ENCODE data around the gene MAP3K3. TPM values are rescaled to one million over a fixed set of nuclear protein-coding genes. Genes with fewer than 3 reads are reported as not detected.

MAP3K3 gene
- polyA plus RNA-seq, 2 of the 4 experiments (the other 2 are of a cell fraction) = 10.8 to 11.2 TPM

GRCh38 chr17:63598281-63598680 is 23.9 kb upstream of the MAP3K3 start:
- H3K9me3 ChIP-seq = no peaks in the 10 kb centered on the region
- ATAC-seq = no peak
- no peak overlapping the region for H3K4me2 ChIP-seq
- no peak overlapping the region for H3K4me3 ChIP-seq
- peaks cover 13% of the 10 kb centered on the region for H3K4me1 ChIP-seq
- TF ChIP-seq ZSCAN20 (CRISPR knock-in tag; IDR thresholded peaks at IDR 0.05) = no peak
- TF ChIP-seq, protein P1, sequence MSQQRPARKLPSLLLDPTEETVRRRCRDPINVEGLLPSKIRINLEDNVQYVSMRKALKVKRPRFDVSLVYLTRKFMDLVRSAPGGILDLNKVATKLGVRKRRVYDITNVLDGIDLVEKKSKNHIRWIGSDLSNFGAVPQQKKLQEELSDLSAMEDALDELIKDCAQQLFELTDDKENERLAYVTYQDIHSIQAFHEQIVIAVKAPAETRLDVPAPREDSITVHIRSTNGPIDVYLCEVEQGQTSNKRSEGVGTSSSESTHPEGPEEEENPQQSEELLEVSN (IDR thresholded peaks at IDR 0.05; ENCODE audit: borderline replicate concordance, low read depth) = no peak
- TF ChIP-seq, protein P2, sequence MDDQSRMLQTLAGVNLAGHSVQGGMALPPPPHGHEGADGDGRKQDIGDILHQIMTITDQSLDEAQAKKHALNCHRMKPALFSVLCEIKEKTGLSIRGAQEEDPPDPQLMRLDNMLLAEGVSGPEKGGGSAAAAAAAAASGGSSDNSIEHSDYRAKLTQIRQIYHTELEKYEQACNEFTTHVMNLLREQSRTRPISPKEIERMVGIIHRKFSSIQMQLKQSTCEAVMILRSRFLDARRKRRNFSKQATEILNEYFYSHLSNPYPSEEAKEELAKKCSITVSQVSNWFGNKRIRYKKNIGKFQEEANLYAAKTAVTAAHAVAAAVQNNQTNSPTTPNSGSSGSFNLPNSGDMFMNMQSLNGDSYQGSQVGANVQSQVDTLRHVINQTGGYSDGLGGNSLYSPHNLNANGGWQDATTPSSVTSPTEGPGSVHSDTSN (IDR thresholded peaks at IDR 0.05) = no peak
- TF ChIP-seq TP53 (CRISPR knock-in tag; IDR thresholded peaks at IDR 0.05) = no peak
- TF ChIP-seq NPAS2 (CRISPR knock-in tag; IDR thresholded peaks at IDR 0.05; ENCODE audit: borderline replicate concordance) = no peak
- TF ChIP-seq POLR2AphosphoS2 (conservative IDR thresholded peaks at IDR 0.05; ENCODE audit: low read length) = no peak
- TF ChIP-seq USF2 (IDR thresholded peaks at IDR 0.05) = no peak
- no peak for TF ChIP-seq KDM1A (IDR thresholded peaks at IDR 0.05; ENCODE audit: low read depth)
- TF ChIP-seq RAD21 (conservative IDR thresholded peaks at IDR 0.05 in 1 of 2, IDR thresholded peaks at IDR 0.05 in 1 of 2) = no peak
- no peak for TF ChIP-seq REST (IDR thresholded peaks at IDR 0.05)
- TF ChIP-seq FOXS1 (CRISPR knock-in tag; IDR thresholded peaks at IDR 0.05) = no peak
- no peak for TF ChIP-seq EP300 (IDR thresholded peaks at IDR 0.05)
- no peak for TF ChIP-seq RFX5 (IDR thresholded peaks at IDR 0.05)
- no peak for TF ChIP-seq CBX2 (IDR thresholded peaks at IDR 0.05; ENCODE audit: borderline replicate concordance, low read depth)
- TF ChIP-seq GATA3 (IDR thresholded peaks at IDR 0.05; ENCODE audit: borderline replicate concordance) = no peak
- TF ChIP-seq JUNB (IDR thresholded peaks at IDR 0.05) = no peak
- no peak overlapping the region for H3K27ac ChIP-seq
- 82% methylated on average over 2 of the region's 2 CpGs for WGBS (ENCODE audit: missing lambda C conversion rate)
- FAIRE-seq = no peak
- no peak for DNase-seq (ENCODE audit: low read depth in 1 of 2, low spot score in 1 of 2)
- POLR2A ChIA-PET = no interaction called here
- CTCF ChIA-PET = interaction anchor here (6.8 kb wide), 1 partner anchor 14 kb away, joined by 80 read pairs; no protein-coding TSS in a partner anchor

- CTCF ChIA-PET = interaction anchor here (1.4 to 6.8 kb wide), 4 partner anchors 12 to 176 kb away, joined by 4 to 80 read pairs (median 11); no protein-coding TSS in a partner anchor
- DNase-seq (ENCODE audit: low read depth in 1 of 2, low spot score in 1 of 2) (peak; percentile 90 to 91), ATAC-seq (peak; percentile 94 to 95), FAIRE-seq (no peak)
- POLR2A ChIA-PET = interaction anchor here (1.0 to 2.0 kb wide), 5 partner anchors 14 to 173 kb away, joined by 3 to 11 read pairs (median 4); partner anchors contain the start of genes CCDC47, DCAF7, DDX42 and MAP3K3
- Histone ChIP-seq H3K4me2 (peak within 1 kb of the TSS; percentile 82), H3K4me3 (peak within 1 kb of the TSS; percentile 88), H3K4me1 (peaks cover 13% of the 10 kb centered on the region), H3K27ac (peak within 1 kb of the TSS; percentile 90 to 95), H3K9me3 (no peaks in the 10 kb centered on the region)
- WGBS (ENCODE audit: missing lambda C conversion rate) = 2% methylated on average over 46 of the region's 61 CpGs
- TF ChIP-seq ATOH8 (CRISPR knock-in tag; IDR thresholded peaks at IDR 0.05; ENCODE audit: low read depth) (0 out of 2 replicates have a peak, but pooled peaks have one; percentile 34), POLR2A (IDR thresholded peaks at IDR 0.05; ENCODE audit: low read length) (peak; percentile 75), EHF (CRISPR knock-in tag; IDR thresholded peaks at IDR 0.05) (no peak), RCOR1 (IDR thresholded peaks at IDR 0.05; ENCODE audit: low read depth, low read length) (no peak), RNF2 (IDR thresholded peaks at IDR 0.05; ENCODE audit: borderline replicate concordance, low read depth) (no peak), KDM5A (IDR thresholded peaks at IDR 0.05) (peak; percentile 96), RAD21 (conservative IDR thresholded peaks at IDR 0.05 in 1 of 2, IDR thresholded peaks at IDR 0.05 in 1 of 2) (0 out of 5 replicates have a peak, but pooled peaks of 1 of the 2 experiments have one; percentile 17), SMC3 (IDR thresholded peaks at IDR 0.05) (peak; percentile 26; the same call in 1 of the 3 replicates), MYC (IDR thresholded peaks at IDR 0.05; ENCODE audit: borderline replicate concordance, low read length) (peak; percentile 51; the same call in 1 of the 2 replicates), HMGXB4 (CRISPR knock-in tag; IDR thresholded peaks at IDR 0.05; ENCODE audit: borderline replicate concordance) (0 out of 2 replicates have a peak, but pooled peaks have one; percentile 68)
- TF ChIP-seq, protein P3, sequence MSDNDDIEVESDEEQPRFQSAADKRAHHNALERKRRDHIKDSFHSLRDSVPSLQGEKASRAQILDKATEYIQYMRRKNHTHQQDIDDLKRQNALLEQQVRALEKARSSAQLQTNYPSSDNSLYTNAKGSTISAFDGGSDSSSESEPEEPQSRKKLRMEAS (IDR thresholded peaks at IDR 0.05) = peak; percentile 95
Measured at GRCh38 chr17:63600569-63601438, 21.4 kb upstream of the MAP3K3 start, which contains the start of gene TACO1. TSS of gene TACO1 (plus strand) at chr17:63600895. CDS start at chr17:63601084, 189 bp downstream.

Measured in A549 (cell line).